WTC11 (cell line): Measurements from ENCODE around the gene GAK. TPM values are rescaled to one million over a fixed set of nuclear protein-coding genes. Genes with fewer than 3 reads are reported as not detected.

Experiments
- ATAC-seq: fragments of 200-7000 bp; cut with Tn5 transposase; 2 replicates; pipeline ENCODE4 v1.10.0; 2021; ENCODE audit warnings: mild to moderate bottlenecking, moderate library complexity
- CTCF ChIA-PET: fragments of 300-600 bp; sonication (Branson Sonifier 250); formaldehyde crosslinking; loops from one replicate; lab custom pipeline; 2021; ENCODE audit warnings: antibody characterized with exemption; lab: Charles Lee
- POLR2A ChIA-PET: fragments of 350-600 bp; sonication (Branson Sonifier 250); formaldehyde crosslinking; loops from one replicate; lab custom pipeline; 2021; ENCODE audit warnings: antibody characterized with exemption; lab: Charles Lee
- DNase-seq: peaks from one replicate; pipeline ENCODE4 v3.0.0; 2021; ENCODE audit warnings: low spot score
- H3K27ac Mint-ChIP-seq: 2 replicates; pipeline ENCODE4 v1.8.0; 2021; ENCODE audit warnings: mixed read lengths
- H3K27me3 Mint-ChIP-seq: 2 replicates; pipeline ENCODE4 v1.8.0; 2021; ENCODE audit warnings: low read depth, mild to moderate bottlenecking, moderate library complexity, mixed read lengths
- H3K36me3 Mint-ChIP-seq: 2 replicates; pipeline ENCODE4 v1.8.0; 2021; ENCODE audit warnings: mixed read lengths
- H3K4me1 Mint-ChIP-seq: 2 replicates; pipeline ENCODE4 v1.8.0; 2022; ENCODE audit warnings: mixed read lengths
- H3K4me3 Mint-ChIP-seq: 2 replicates; pipeline ENCODE4 v1.8.0; 2021; ENCODE audit warnings: mild to moderate bottlenecking, moderate library complexity, mixed read lengths
- H3K9me3 Mint-ChIP-seq: 2 replicates; pipeline ENCODE4 v1.8.0; 2021; ENCODE audit warnings: mixed read lengths
- ATF1 ChIP-seq: sonication (generic); formaldehyde crosslinking; IDR thresholded peaks from 2 replicates; pipeline ENCODE4 v1.8.1; 2023; ENCODE audit warnings: mild to moderate bottlenecking, moderate library complexity, missing genetic modification reagents
- ATF3 ChIP-seq: sonication (generic); formaldehyde crosslinking; conservative IDR thresholded peaks from 2 replicates; pipeline ENCODE4 v1.8.1; 2022; ENCODE audit warnings: mild to moderate bottlenecking, missing genetic modification reagents
- ESRRA ChIP-seq: sonication (generic); formaldehyde crosslinking; IDR thresholded peaks from 2 replicates; pipeline ENCODE4 v1.8.1; 2022; ENCODE audit warnings: mild to moderate bottlenecking, missing genetic modification reagents, borderline replicate concordance
- FOXK1 ChIP-seq: sonication (generic); formaldehyde crosslinking; IDR thresholded peaks from 2 replicates; pipeline ENCODE4 v1.8.0; 2022; ENCODE audit warnings: mild to moderate bottlenecking, moderate library complexity, missing genetic modification reagents
- IRF1 ChIP-seq: sonication (generic); formaldehyde crosslinking; IDR thresholded peaks from 2 replicates; pipeline ENCODE4 v1.8.0; 2023; ENCODE audit warnings: missing genetic modification reagents
- JAZF1 ChIP-seq: fragments of 250-450 bp; sonication (Bioruptor Pico); IDR thresholded peaks from 2 replicates; pipeline ENCODE4 v1.9.0; 2021; ENCODE audit warnings: moderate library complexity, mild to moderate bottlenecking, inconsistent platforms
- MAX ChIP-seq: sonication (generic); formaldehyde crosslinking; IDR thresholded peaks from 2 replicates; pipeline ENCODE4 v1.8.0; 2022; ENCODE audit warnings: mild to moderate bottlenecking, missing genetic modification reagents
- NR3C1 ChIP-seq: sonication (generic); formaldehyde crosslinking; conservative IDR thresholded peaks from 2 replicates; pipeline ENCODE4 v1.8.1; 2023; ENCODE audit warnings: low read depth, mild to moderate bottlenecking, missing genetic modification reagents
- ZBTB21 ChIP-seq: sonication (generic); formaldehyde crosslinking; IDR thresholded peaks from 2 replicates; pipeline ENCODE4 v1.8.1; 2023; ENCODE audit warnings: mild to moderate bottlenecking, missing genetic modification reagents, borderline replicate concordance
- ZNF121 ChIP-seq: sonication (generic); formaldehyde crosslinking; IDR thresholded peaks from 2 replicates; pipeline ENCODE4 v1.8.0; 2023; ENCODE audit warnings: missing genetic modification reagents
- ZNF263 ChIP-seq: sonication (generic); formaldehyde crosslinking; IDR thresholded peaks from 2 replicates; pipeline ENCODE4 v1.8.1; 2022; ENCODE audit warnings: low read depth, mild to moderate bottlenecking, moderate library complexity, missing genetic modification reagents
- ZSCAN18 ChIP-seq: fragments of 250-450 bp; sonication (Bioruptor Pico); IDR thresholded peaks from 2 replicates; pipeline ENCODE4 v2.1.2; 2022; ENCODE audit warnings: mild to moderate bottlenecking, moderate library complexity
- total RNA-seq: library from RNA; stranded (reverse); gene quantifications from 3 replicates; pipeline ENCODE4 v1.2.3, GENCODE V29; 2021
- TF ChIP-seq, protein P1 (sequence below): sonication (generic); formaldehyde crosslinking; IDR thresholded peaks from 2 replicates; pipeline ENCODE4 v1.8.1; 2023; ENCODE audit warnings: mild to moderate bottlenecking, missing genetic modification reagents
- TF ChIP-seq, protein P2 (sequence below): sonication (generic); formaldehyde crosslinking; IDR thresholded peaks from 2 replicates; pipeline ENCODE4 v1.8.1; 2022; ENCODE audit warnings: missing genetic modification reagents, borderline replicate concordance
- TF ChIP-seq, protein P3 (sequence below): sonication (generic); formaldehyde crosslinking; IDR thresholded peaks from 2 replicates; pipeline ENCODE4 v1.8.1; 2022; ENCODE audit warnings: mild to moderate bottlenecking, missing genetic modification reagents, moderate library complexity, borderline replicate concordance

GAK gene
- total RNA-seq, 1 experiment from 2014 or later: 121 TPM

DNA sequence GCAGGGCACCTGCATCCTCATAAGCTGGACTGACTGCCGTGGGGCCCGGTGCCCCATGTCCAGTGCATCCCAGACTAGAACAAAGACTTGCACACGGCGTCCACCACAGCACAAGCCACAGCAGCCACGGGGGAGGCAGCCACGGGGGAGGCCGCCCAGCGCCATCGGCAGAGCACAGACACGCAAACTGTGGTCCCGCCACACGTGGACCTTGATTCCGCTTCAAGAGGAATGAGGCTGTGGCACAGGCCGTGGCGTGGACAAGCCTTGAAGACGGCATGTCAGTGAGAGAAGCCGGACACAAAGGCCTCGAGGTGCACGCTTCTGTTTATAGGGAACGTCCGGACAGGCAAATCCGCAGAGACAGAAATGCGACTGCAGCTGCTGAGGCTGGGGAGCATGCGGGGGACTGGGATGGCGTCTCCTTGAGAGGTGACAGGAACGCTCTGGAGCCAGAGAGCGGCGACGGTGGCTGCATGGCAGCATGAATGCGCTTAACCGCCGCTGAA is 96.1 kb downstream of the GAK start:
- H3K36me3 Mint-ChIP-seq: peaks cover 5% of the 10 kb centered on the region
- no peak for TF ChIP-seq FOXK1 (CRISPR knock-in tag)
- no peak for TF ChIP-seq ATF3 (CRISPR knock-in tag)
- TF ChIP-seq, protein P1, sequence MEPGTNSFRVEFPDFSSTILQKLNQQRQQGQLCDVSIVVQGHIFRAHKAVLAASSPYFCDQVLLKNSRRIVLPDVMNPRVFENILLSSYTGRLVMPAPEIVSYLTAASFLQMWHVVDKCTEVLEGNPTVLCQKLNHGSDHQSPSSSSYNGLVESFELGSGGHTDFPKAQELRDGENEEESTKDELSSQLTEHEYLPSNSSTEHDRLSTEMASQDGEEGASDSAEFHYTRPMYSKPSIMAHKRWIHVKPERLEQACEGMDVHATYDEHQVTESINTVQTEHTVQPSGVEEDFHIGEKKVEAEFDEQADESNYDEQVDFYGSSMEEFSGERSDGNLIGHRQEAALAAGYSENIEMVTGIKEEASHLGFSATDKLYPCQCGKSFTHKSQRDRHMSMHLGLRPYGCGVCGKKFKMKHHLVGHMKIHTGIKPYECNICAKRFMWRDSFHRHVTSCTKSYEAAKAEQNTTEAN (CRISPR knock-in tag): no peak
- POLR2A ChIA-PET: no interaction called here
- peaks cover 26% of the 10 kb centered on the region for H3K9me3 Mint-ChIP-seq
- no peak overlapping the region for H3K27ac Mint-ChIP-seq
- no peak overlapping the region for H3K4me3 Mint-ChIP-seq
- ATAC-seq (no peak), DNase-seq (no peak)
- CTCF ChIA-PET: no interaction called here
- no peaks in the 10 kb centered on the region for H3K27me3 Mint-ChIP-seq
- no peaks in the 10 kb centered on the region for H3K4me1 Mint-ChIP-seq

- Mint-ChIP-seq H3K27ac (no peak overlapping the region), H3K4me3 (no peak overlapping the region), H3K4me1 (no peaks in the 10 kb centered on the region), H3K9me3 (peaks cover 23% of the 10 kb centered on the region)
- no peak for TF ChIP-seq IRF1 (CRISPR knock-in tag)
- TF ChIP-seq, protein P1 (CRISPR knock-in tag): no peak
- TF ChIP-seq ZNF121 (CRISPR knock-in tag): no peak
- TF ChIP-seq, protein P2, sequence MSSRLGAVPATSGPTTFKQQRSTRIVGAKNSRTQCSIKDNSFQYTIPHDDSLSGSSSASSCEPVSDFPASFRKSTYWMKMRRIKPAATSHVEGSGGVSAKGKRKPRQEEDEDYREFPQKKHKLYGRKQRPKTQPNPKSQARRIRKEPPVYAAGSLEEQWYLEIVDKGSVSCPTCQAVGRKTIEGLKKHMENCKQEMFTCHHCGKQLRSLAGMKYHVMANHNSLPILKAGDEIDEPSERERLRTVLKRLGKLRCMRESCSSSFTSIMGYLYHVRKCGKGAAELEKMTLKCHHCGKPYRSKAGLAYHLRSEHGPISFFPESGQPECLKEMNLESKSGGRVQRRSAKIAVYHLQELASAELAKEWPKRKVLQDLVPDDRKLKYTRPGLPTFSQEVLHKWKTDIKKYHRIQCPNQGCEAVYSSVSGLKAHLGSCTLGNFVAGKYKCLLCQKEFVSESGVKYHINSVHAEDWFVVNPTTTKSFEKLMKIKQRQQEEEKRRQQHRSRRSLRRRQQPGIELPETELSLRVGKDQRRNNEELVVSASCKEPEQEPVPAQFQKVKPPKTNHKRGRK (CRISPR knock-in tag): no peak
- TF ChIP-seq ESRRA: no peak
- no peak for TF ChIP-seq MAX (CRISPR knock-in tag)
- no peak for TF ChIP-seq ATF1 (CRISPR knock-in tag)
- TF ChIP-seq JAZF1 (CRISPR knock-in tag): no peak
- no peak for TF ChIP-seq NR3C1 (CRISPR knock-in tag)
- no peak for TF ChIP-seq ZBTB21 (CRISPR knock-in tag)
- TF ChIP-seq ZSCAN18: no peak
- TF ChIP-seq, protein P3, sequence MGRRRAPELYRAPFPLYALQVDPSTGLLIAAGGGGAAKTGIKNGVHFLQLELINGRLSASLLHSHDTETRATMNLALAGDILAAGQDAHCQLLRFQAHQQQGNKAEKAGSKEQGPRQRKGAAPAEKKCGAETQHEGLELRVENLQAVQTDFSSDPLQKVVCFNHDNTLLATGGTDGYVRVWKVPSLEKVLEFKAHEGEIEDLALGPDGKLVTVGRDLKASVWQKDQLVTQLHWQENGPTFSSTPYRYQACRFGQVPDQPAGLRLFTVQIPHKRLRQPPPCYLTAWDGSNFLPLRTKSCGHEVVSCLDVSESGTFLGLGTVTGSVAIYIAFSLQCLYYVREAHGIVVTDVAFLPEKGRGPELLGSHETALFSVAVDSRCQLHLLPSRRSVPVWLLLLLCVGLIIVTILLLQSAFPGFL: no peak
- no peak for TF ChIP-seq ZNF263 (CRISPR knock-in tag)
- TF ChIP-seq, all 79 proteins: peak for 0
- ChIA-PET CTCF (no interaction called here), POLR2A (no interaction called here)
- Mint-ChIP-seq H3K27me3 (no peaks in the 10 kb centered on the region; the same call in 1 of the 2 replicates), H3K36me3 (peaks cover 5% of the 10 kb centered on the region)
- no peak for ATAC-seq
- DNase-seq: no peak
These were observed 96.7 kb downstream of the GAK start for GRCh38 chr4:835148-836002.
